K562 (cell line): Measurements from ENCODE around the gene DIS3L2. TPM values are rescaled to one million over a fixed set of nuclear protein-coding genes. Genes with fewer than 3 reads are reported as not detected.

ENCODE experiments used
- ATAC-seq: fragments of 200-7000 bp; cut with Tn5 transposase; 3 replicates; pipeline ENCODE4 v1.9.1; 2020; ENCODE audit warnings: moderate library complexity
- BruUV-seq: library from RNA; stranded (reverse); fragments of 400-500 nt; replicated peaks from 2 replicates; lab custom pipeline; 2021; lab: Mats Ljungman, UMichigan
- CTCF ChIA-PET: fragments of 300-600 bp; formaldehyde crosslinking; extraction: SDS; loops from one replicate; lab custom pipeline; 2021; ENCODE audit warnings: low intra/inter-chr PET ratio; lab: Yijun Ruan, JAX
- POLR2A ChIA-PET: fragments of 300-600, 350-650 bp; sonication (Branson Sonifier 250); formaldehyde crosslinking; extraction: SDS; loops from one replicate; lab custom pipeline; 2021; ENCODE audit warnings: antibody characterized with exemption, inconsistent platforms; lab: Yijun Ruan, JAX
- DNase-seq, 4 experiments: peaks; one replicate each; pipeline versions ENCODE4 v3.0.0 to v3.0.0-alpha.2; 2011 to 2018; ENCODE audit warnings: low spot score in 3 of 4, mixed read lengths in 3 of 4; ENCODE audit errors: extremely low read depth in 1 of 4
- FAIRE-seq: peaks from 2 replicates; lab custom pipeline; 2011; peaks lifted over from hg19 to GRCh38; lab: Jason Lieb, UNC
- H2AFZ ChIP-seq: 2 replicates; pipeline ENCODE4 v1.6.0; 2011; ENCODE audit warnings: low read depth, low read length, control low read depth, inconsistent platforms
- H3K27ac ChIP-seq: fragments of 200-600 bp; 3 replicates; pipeline ENCODE4 v1.8.0; 2011; ENCODE audit warnings: low read depth, mild to moderate bottlenecking, control low read depth, inconsistent platforms, low read length, moderate library complexity, mixed read lengths; ENCODE audit errors: extremely low read depth
- H3K27me3 ChIP-seq, 2 experiments: fragments of 300-600 bp in 1 of 2; 2 replicates in 1 of 2; 3 replicates in 1 of 2; pipeline versions ENCODE4 v1.6.0 to v1.8.0; 2011; ENCODE audit warnings: inconsistent platforms in 2 of 2, low read length in 2 of 2, mild to moderate bottlenecking in 1 of 2, mixed read lengths in 1 of 2, moderate library complexity in 1 of 2; ENCODE audit not compliant: control insufficient read depth in 2 of 2, insufficient read depth in 2 of 2
- H3K36me3 ChIP-seq: fragments of 300-600 bp; 3 replicates; pipeline ENCODE4 v1.8.0; 2011; ENCODE audit warnings: mild to moderate bottlenecking, low read length, inconsistent platforms; ENCODE audit not compliant: control insufficient read depth, insufficient read depth
- H3K4me1 ChIP-seq, 2 experiments: fragments of 200-600 bp in 1 of 2; replicated peaks in 1 of 2; 2 replicates in 1 of 2; 3 replicates in 1 of 2; pipeline versions ENCODE4 v1.5.1 to v1.8.0; 2011; ENCODE audit warnings: inconsistent platforms in 2 of 2, low read length in 2 of 2, mild to moderate bottlenecking in 1 of 2, mixed read lengths in 1 of 2, moderate library complexity in 1 of 2; ENCODE audit not compliant: control insufficient read depth in 2 of 2, insufficient read depth in 2 of 2
- H3K4me2 ChIP-seq: 2 replicates; pipeline ENCODE4 v1.6.1; 2011; ENCODE audit warnings: low read length, control low read depth, inconsistent platforms, mixed read lengths; ENCODE audit not compliant: insufficient read depth
- H3K4me3 ChIP-seq: fragments of 200-600 bp; sonication (generic), shearing (Covaris generic); 2 replicates; pipeline ENCODE4 v1.5.1; 2016; ENCODE audit warnings: control low read depth, inconsistent platforms
- H3K79me2 ChIP-seq: fragments of 200-600 bp; 3 replicates; pipeline ENCODE4 v1.8.0; 2011; ENCODE audit warnings: low read length, inconsistent platforms; ENCODE audit not compliant: control insufficient read depth, insufficient read depth
- H3K9ac ChIP-seq, 2 experiments: 2 replicates each; pipeline versions ENCODE4 v1.6.0 to v1.6.1; 2011; ENCODE audit warnings: low read depth in 2 of 2, low read length in 2 of 2, control low read depth in 1 of 2, inconsistent platforms in 1 of 2, mild to moderate bottlenecking in 1 of 2, mixed read lengths in 1 of 2; ENCODE audit not compliant: insufficient read depth in 1 of 2
- H3K9me1 ChIP-seq: one replicate; pipeline ENCODE4 v1.6.0; 2011; ENCODE audit warnings: inconsistent platforms, mild to moderate bottlenecking, low read length, moderate library complexity; ENCODE audit not compliant: control insufficient read depth, insufficient read depth
- H3K9me3 ChIP-seq: replicated peaks from 2 replicates; pipeline ENCODE4 v1.5.1; 2011; ENCODE audit warnings: low read depth, low read length, inconsistent platforms; ENCODE audit not compliant: control insufficient read depth, insufficient read depth
- H4K20me1 ChIP-seq: replicated peaks from 2 replicates; pipeline ENCODE4 v1.6.1; 2011; ENCODE audit warnings: low read length, inconsistent platforms, mixed read lengths; ENCODE audit not compliant: control insufficient read depth, insufficient read depth
- ASH1L ChIP-seq: fragments of 450-650 bp; IDR thresholded peaks from 2 replicates; pipeline ENCODE4 v1.6.1; 2018; ENCODE audit warnings: borderline replicate concordance, mild to moderate bottlenecking, low read depth; ENCODE audit not compliant: partially characterized antibody
- BMI1 ChIP-seq: fragments of 150-350 bp; IDR thresholded peaks from 2 replicates; pipeline ENCODE4 v1.6.1; 2014; ENCODE audit warnings: low read length
- FOXA3 ChIP-seq, 2 experiments: fragments of 450-650 bp in 1 of 2; sonication (generic) in 1 of 2; formaldehyde crosslinking; IDR thresholded peaks in 1 of 2; conservative IDR thresholded peaks in 1 of 2; 2 replicates each; pipeline versions ENCODE4 v1.4.0 to v1.8.0; 2020 to 2022; ENCODE audit warnings: mild to moderate bottlenecking in 2 of 2, missing genetic modification reagents in 1 of 2
- FOXP4 ChIP-seq: sonication (generic); formaldehyde crosslinking; IDR thresholded peaks from 2 replicates; pipeline ENCODE4 v1.8.0; 2022; ENCODE audit warnings: mild to moderate bottlenecking, missing genetic modification reagents, borderline replicate concordance
- GTF2A2 ChIP-seq: IDR thresholded peaks from 2 replicates; pipeline ENCODE4 v1.6.1; 2016; ENCODE audit warnings: mild to moderate bottlenecking, missing genetic modification characterization, missing compliant biosample characterization
- HDGF ChIP-seq: fragments of 450-650 bp; IDR thresholded peaks from 2 replicates; pipeline ENCODE4 v1.6.1; 2016
- MTA2 ChIP-seq: fragments of 450-650 bp; IDR thresholded peaks from 2 replicates; pipeline ENCODE4 v1.6.1; 2016; ENCODE audit warnings: low read depth
- RBM22 ChIP-seq: fragments of 200-400 bp; formaldehyde crosslinking; IDR thresholded peaks from 2 replicates; pipeline ENCODE4 v1.6.1; 2018; ENCODE audit warnings: low read length, low read depth; ENCODE audit not compliant: poor library complexity, severe bottlenecking
- SMARCE1 ChIP-seq: fragments of 450-650 bp; IDR thresholded peaks from 2 replicates; pipeline ENCODE4 v1.7.1; 2016; ENCODE audit warnings: mild to moderate bottlenecking
- TCF7 ChIP-seq: sonication (generic); IDR thresholded peaks from 2 replicates; pipeline ENCODE4 v1.6.1; 2016; ENCODE audit warnings: antibody characterized with exemption, borderline replicate concordance
- ZNF121 ChIP-seq: sonication (generic); formaldehyde crosslinking; conservative IDR thresholded peaks from 2 replicates; pipeline ENCODE4 v1.8.0; 2022; ENCODE audit warnings: missing genetic modification reagents
- ZNF507 ChIP-seq: conservative IDR thresholded peaks from 2 replicates; pipeline ENCODE4 v1.6.1; 2017; ENCODE audit warnings: missing genetic modification characterization, missing compliant biosample characterization
- ZNF584 ChIP-seq: fragments of 200-800 bp; sonication (Bioruptor generic); IDR thresholded peaks from 2 replicates; pipeline ENCODE4 v1.6.1; 2016; ENCODE audit warnings: low read depth, mild to moderate bottlenecking, missing genetic modification characterization, missing compliant biosample characterization
- WGBS: fragments of 100-300 bp; shearing (Covaris generic); methylation state at CpG from one replicate; pipeline ENCODE4 v1.1.6; 2016; ENCODE audit warnings: low coverage, mixed read lengths; ENCODE audit not compliant: insufficient coverage; ENCODE audit errors: missing lambda C conversion rate; 5-methylcytosine and 5-hydroxymethylcytosine counted together
- in situ Hi-C: fragments of 300-500 bp; cut with MboI; formaldehyde crosslinking; loops from 4 replicates; pipeline ENCODE4 v1.15.0; 2018; ENCODE audit warnings: inconsistent platforms, mixed read lengths
- intact Hi-C: fragments of 100-400 bp; cut with micrococcal nuclease; formaldehyde crosslinking; loops from 2 replicates; pipeline ENCODE4 v1.14.2; 2022
- polyA plus RNA-seq, 8 experiments: library from polyadenylated mRNA; depleted of rRNA in 4 of 8; stranded (reverse) in 5 of 8; unstranded in 3 of 8; fragments of >200 nt; fragmentation: Nextera tagmentation in 2 of 8; fragmentation: Illumina TruSeq in 1 of 8; extraction: Ambion mirVana in 2 of 8; extraction: Trizol in 1 of 8; gene quantifications; 2 replicates each; pipeline versions ENCODE4 v1.2.1 to v1.2.3, GENCODE V29; 2011 to 2014; ENCODE audit warnings: inconsistent platforms in 1 of 8, missing spikeins in 1 of 8
- total RNA-seq, 7 experiments: library from RNA; depleted of rRNA in 6 of 7; stranded (reverse); fragments of >200 nt in 6 of 7; fragmentation: Illumina TruSeq in 2 of 7; extraction: Trizol in 2 of 7; gene quantifications; 2 replicates each; pipeline versions ENCODE4 v1.2.1 to v1.2.3, GENCODE V29; 2011 to 2021; ENCODE audit warnings: low replicate concordance in 1 of 7
- TF ChIP-seq, protein P1 (sequence below): fragments of 250-450 bp; sonication (Bioruptor Pico); IDR thresholded peaks from 2 replicates; pipeline ENCODE4 v1.5.1; 2021; ENCODE audit warnings: mild to moderate bottlenecking
- TF ChIP-seq, protein P2 (sequence below): fragments of 450-650 bp; IDR thresholded peaks from 2 replicates; pipeline ENCODE4 v1.6.1; 2014; ENCODE audit warnings: low read depth, mild to moderate bottlenecking, moderate library complexity, borderline replicate concordance

The DIS3L2 gene
- total and polyA plus RNA-seq, 9 of the 15 experiments (the other 6 are each of a cell fraction or from before 2014, with no cell fraction given), result 1.5 to 19.2 (median 11.2) TPM

DNA sequence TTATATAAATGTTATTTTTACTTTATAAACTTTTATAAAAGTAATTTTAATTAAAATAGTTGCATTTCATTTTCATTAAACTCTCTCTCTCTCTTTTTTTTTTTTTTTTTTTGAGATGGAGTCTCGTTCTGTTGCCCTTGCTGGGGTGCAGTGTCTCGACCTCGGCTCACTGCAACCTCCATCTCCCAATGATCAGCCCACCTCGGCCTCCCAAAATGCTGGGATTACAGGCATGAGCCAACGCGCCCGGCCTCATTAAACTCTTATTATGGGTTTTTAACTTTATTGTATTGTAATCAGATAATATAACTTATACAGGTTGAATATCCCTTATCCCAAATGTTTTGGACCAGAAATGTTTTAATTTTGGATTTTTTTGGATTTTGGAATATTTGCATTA is 24.5 kb upstream of the DIS3L2 start:
- intact Hi-C loops (no loop called here), in situ Hi-C loops (no loop called here)
- DNase-seq (no peak), FAIRE-seq (no peak), ATAC-seq (no peak)
- no TSS peak for BruUV-seq
- no peak overlapping the region for H3K27ac ChIP-seq
- peaks cover 0 to 13% of the 10 kb centered on the region in 2 experiments; a peak in 2 of 5 replicates for H3K27me3 ChIP-seq
- 22% methylated on average over 6 of the region's 7 CpGs for WGBS
- no peak overlapping the region for H3K4me3 ChIP-seq
- H3K9me3 ChIP-seq, result no peaks in the 10 kb centered on the region
- H3K4me1 ChIP-seq, result peaks cover 0 to 14% of the 10 kb centered on the region in 2 experiments; a peak in 2 of 5 replicates
- no peaks in the 10 kb centered on the region for H3K79me2 ChIP-seq
- H3K36me3 ChIP-seq, result no peaks in the 10 kb centered on the region
- no peak overlapping the region for H2AFZ ChIP-seq
- no peak overlapping the region for H3K4me2 ChIP-seq
- no peaks in the 10 kb centered on the region for H3K9me1 ChIP-seq
- H4K20me1 ChIP-seq, result no peaks in the 10 kb centered on the region
- TF ChIP-seq ZNF584 (CRISPR knock-in tag) (no peak), BMI1 (no peak), RBM22 (no peak), HDGF (no peak), FOXP4 (CRISPR knock-in tag) (no peak), SMARCE1 (no peak), MTA2 (no peak), ASH1L (no peak), ZNF507 (no peak), TCF7 (no peak), ZNF121 (CRISPR knock-in tag) (no peak), GTF2A2 (tag) (no peak), FOXA3 (CRISPR knock-in tag; conservative IDR thresholded peaks at IDR 0.05 in 1 of 2, IDR thresholded peaks at IDR 0.05 in 1 of 2) (no peak)
- TF ChIP-seq, protein P1, sequence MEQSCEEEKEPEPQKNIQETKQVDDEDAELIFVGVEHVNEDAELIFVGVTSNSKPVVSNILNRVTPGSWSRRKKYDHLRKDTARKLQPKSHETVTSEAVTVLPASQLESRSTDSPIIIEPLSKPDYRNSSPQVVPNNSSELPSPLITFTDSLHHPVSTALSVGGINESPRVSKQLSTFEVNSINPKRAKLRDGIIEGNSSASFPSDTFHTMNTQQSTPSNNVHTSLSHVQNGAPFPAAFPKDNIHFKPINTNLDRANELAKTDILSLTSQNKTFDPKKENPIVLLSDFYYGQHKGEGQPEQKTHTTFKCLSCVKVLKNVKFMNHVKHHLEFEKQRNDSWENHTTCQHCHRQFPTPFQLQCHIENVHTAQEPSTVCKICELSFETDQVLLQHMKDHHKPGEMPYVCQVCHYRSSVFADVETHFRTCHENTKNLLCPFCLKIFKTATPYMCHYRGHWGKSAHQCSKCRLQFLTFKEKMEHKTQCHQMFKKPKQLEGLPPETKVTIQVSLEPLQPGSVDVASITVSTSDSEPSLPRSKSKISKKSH (CRISPR knock-in tag), result no peak
- TF ChIP-seq, protein P2, sequence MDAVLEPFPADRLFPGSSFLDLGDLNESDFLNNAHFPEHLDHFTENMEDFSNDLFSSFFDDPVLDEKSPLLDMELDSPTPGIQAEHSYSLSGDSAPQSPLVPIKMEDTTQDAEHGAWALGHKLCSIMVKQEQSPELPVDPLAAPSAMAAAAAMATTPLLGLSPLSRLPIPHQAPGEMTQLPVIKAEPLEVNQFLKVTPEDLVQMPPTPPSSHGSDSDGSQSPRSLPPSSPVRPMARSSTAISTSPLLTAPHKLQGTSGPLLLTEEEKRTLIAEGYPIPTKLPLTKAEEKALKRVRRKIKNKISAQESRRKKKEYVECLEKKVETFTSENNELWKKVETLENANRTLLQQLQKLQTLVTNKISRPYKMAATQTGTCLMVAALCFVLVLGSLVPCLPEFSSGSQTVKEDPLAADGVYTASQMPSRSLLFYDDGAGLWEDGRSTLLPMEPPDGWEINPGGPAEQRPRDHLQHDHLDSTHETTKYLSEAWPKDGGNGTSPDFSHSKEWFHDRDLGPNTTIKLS, result no peak
- TF ChIP-seq, all 486 proteins: peak for 0
- ChIA-PET POLR2A (no interaction called here), CTCF (no interaction called here)
- no peak overlapping the region for H3K9ac ChIP-seq
